Activated CD8-positive, alpha-beta T cell treated with anti-CD3 and anti-CD28 coated beads for 36 hours (primary cell): Measurements from ENCODE around the gene ADGRA3. TPM values are rescaled to one million over a fixed set of nuclear protein-coding genes. Genes with fewer than 3 reads are reported as not detected.

ENCODE experiments used
- ATAC-seq: fragments of 200-7000 bp; cut with Tn5 transposase; one replicate; pipeline ENCODE4 v1.10.0; 2021; ENCODE audit warnings: mild to moderate bottlenecking, moderate library complexity
- CTCF ChIA-PET: fragments of 350-600 bp; sonication (Branson Sonifier 250); formaldehyde crosslinking; loops from one replicate; lab custom pipeline; 2021; ENCODE audit warnings: antibody characterized with exemption; lab: Charles Lee
- POLR2A ChIA-PET: fragments of 350-600 bp; sonication (Branson Sonifier 250); formaldehyde crosslinking; loops from one replicate; lab custom pipeline; 2021; ENCODE audit warnings: antibody characterized with exemption; lab: Charles Lee
- DNase-seq: peaks from one replicate; pipeline ENCODE4 v3.0.0-alpha.2; 2020
- H3K27ac Mint-ChIP-seq: one replicate; pipeline ENCODE4 v1.8.0; 2021; ENCODE audit warnings: mild to moderate bottlenecking, mixed read lengths
- H3K27me3 Mint-ChIP-seq: one replicate; pipeline ENCODE4 v1.8.0; 2021; ENCODE audit warnings: mixed read lengths
- H3K36me3 Mint-ChIP-seq: one replicate; pipeline ENCODE4 v1.8.0; 2021; ENCODE audit warnings: low read depth, mixed read lengths
- H3K4me1 Mint-ChIP-seq: one replicate; pipeline ENCODE4 v1.8.0; 2021; ENCODE audit warnings: low read depth, mixed read lengths
- H3K4me3 Mint-ChIP-seq: one replicate; pipeline ENCODE4 v1.8.0; 2021; ENCODE audit warnings: mild to moderate bottlenecking, moderate library complexity, mixed read lengths
- H3K9me3 Mint-ChIP-seq: one replicate; pipeline ENCODE4 v1.8.0; 2021; ENCODE audit warnings: mixed read lengths
- intact Hi-C: fragments of 100-400 bp; cut with micrococcal nuclease; formaldehyde crosslinking; loops from one replicate; pipeline ENCODE4 v1.10.0; 2022
- total RNA-seq, 2 experiments: library from RNA; stranded (reverse); gene quantifications; one replicate each; pipeline ENCODE4 v1.2.3, GENCODE V29; 2021
- TF ChIP-seq, protein P1 (sequence below): fragments of 200-600 bp; IDR thresholded peaks from one replicate; pipeline ENCODE4 v1.8.0; 2022; ENCODE audit warnings: antibody characterized with exemption, mild to moderate bottlenecking

ADGRA3 gene
- total RNA-seq, 2 experiments from 2014 or later = 12.9 to 13.2 TPM

DNA sequence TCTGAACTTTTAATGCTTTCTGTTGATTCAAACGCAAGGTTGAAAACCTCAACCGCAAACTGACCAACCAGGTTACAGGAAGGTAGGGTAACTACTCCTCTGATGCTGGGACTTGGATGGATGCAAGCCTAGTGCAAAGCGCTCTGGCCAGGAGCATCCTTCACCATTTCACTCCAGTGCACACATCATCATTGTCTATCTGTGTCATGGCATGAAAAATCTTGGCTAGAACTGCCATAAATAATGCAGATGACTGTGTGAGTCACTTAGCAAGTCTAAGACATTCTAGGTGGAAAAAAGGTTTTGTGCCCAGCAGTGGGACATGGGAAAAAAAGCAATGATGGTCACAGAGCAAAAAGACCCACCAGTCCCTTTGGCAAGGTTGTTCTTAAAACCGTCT lies 10.9 kb downstream of the ADGRA3 start:
- H3K27ac Mint-ChIP-seq = no peak overlapping the region
- H3K4me3 Mint-ChIP-seq = no peak overlapping the region
- H3K36me3 Mint-ChIP-seq = peaks cover 3% of the 10 kb centered on the region
- H3K4me1 Mint-ChIP-seq = peaks cover 30% of the 10 kb centered on the region
- H3K27me3 Mint-ChIP-seq = no peaks in the 10 kb centered on the region
- no peak for ATAC-seq
- H3K9me3 Mint-ChIP-seq = no peaks in the 10 kb centered on the region
- POLR2A ChIA-PET = interaction anchor here (2.5 kb wide), 1 partner anchor 11 kb away, joined by 8 read pairs; the partner anchor contains the start of gene ADGRA3
- DNase-seq = no peak
- TF ChIP-seq, protein P1, sequence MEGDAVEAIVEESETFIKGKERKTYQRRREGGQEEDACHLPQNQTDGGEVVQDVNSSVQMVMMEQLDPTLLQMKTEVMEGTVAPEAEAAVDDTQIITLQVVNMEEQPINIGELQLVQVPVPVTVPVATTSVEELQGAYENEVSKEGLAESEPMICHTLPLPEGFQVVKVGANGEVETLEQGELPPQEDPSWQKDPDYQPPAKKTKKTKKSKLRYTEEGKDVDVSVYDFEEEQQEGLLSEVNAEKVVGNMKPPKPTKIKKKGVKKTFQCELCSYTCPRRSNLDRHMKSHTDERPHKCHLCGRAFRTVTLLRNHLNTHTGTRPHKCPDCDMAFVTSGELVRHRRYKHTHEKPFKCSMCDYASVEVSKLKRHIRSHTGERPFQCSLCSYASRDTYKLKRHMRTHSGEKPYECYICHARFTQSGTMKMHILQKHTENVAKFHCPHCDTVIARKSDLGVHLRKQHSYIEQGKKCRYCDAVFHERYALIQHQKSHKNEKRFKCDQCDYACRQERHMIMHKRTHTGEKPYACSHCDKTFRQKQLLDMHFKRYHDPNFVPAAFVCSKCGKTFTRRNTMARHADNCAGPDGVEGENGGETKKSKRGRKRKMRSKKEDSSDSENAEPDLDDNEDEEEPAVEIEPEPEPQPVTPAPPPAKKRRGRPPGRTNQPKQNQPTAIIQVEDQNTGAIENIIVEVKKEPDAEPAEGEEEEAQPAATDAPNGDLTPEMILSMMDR = no peak
- CTCF ChIA-PET = no interaction called here
- intact Hi-C loops = no loop called here

DNA sequence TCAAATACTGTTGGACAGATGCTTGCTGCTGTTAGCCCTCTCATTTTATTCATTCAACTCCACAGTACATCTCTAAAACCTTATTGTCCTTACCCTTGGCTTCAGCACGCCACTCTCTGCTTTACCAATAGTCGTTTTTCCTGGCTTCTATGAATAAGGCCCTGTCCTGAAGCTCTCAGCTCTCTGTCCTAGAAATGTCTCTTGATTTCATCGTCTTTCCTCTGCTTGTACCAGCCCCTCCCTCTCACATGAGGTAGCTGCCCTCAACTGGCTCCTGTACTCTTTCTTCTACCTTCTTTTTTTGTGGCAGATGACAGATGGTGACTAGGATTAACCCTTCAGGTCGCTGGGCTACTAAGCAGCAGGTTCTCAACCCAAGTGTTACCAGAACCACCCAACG lies 11.4 kb downstream of the ADGRA3 start:
- peaks cover 3% of the 10 kb centered on the region for H3K36me3 Mint-ChIP-seq
- POLR2A ChIA-PET = no interaction called here
- TF ChIP-seq, protein P1 = no peak
- no peak overlapping the region for H3K4me3 Mint-ChIP-seq
- CTCF ChIA-PET = no interaction called here
- DNase-seq (no peak), ATAC-seq (no peak)
- intact Hi-C loops = no loop called here
- H3K27ac Mint-ChIP-seq = peak overlapping the region; percentile 43
- H3K4me1 Mint-ChIP-seq = peaks cover 31% of the 10 kb centered on the region
- no peaks in the 10 kb centered on the region for H3K27me3 Mint-ChIP-seq
- no peaks in the 10 kb centered on the region for H3K9me3 Mint-ChIP-seq

DNA sequence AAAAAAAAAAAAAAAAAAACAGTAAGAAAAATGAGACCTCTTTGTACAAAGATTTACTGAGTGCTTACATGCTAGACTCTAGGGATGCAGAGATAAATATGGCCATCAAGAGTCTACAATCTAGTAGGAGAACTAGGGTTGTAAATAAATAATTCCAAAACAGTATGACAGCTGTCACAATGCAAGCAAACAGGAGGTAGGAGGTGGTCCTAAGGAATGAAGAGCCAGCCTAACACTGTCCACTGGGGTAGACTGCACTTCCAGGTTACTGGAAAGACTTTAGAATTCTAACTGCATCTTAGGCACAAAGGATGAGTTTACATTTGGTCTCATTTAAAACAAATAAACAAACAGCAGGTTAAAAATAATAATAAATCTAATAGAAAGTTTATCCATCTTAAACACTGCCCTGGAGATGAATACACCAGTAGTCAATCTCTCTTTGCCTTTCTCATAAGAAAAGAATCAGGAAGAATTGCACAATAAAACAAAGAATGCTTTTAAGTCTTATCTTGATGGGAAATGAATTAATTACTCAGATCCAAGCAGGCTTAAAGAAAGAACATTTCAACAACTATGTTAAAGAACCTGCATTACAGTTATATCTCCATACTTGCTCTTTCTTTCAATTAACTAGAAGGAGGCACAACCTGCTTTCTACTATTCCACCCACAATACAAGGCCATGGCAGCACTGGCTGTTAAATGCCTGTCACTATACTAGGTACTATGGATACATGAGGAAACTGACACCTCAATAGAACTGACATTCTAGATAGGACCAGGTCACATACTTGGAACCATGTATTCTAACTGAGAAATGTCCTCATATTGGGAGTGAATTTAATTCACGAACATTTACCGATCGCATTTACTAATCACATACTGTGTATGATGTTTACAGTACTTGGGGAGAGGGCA lies 12.7 kb downstream of the ADGRA3 start:
- Mint-ChIP-seq H3K27ac (peak overlapping the region; percentile 36), H3K27me3 (no peaks in the 10 kb centered on the region)

DNA sequence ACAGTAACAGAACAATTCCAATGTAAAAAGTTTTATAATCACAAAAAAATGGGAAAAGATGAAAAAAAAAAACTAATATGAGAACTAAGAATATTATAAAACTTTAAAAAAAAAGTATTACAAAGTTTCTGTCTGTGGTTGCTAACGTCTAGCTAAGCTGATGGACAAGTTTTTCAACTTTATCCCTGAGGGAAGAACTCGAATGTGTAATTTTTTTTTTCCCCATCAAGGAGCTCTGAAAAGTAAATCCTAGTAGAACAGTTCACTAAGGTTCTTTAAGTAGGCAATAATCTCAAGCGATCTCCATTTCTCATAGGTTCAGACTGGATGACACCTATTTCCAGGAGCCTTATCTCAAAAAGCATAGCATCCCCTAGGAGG lies 14.2 kb downstream of the ADGRA3 start:
- Mint-ChIP-seq H3K27me3 (no peaks in the 10 kb centered on the region), H3K27ac (no peak overlapping the region), H3K4me1 (peaks cover 27% of the 10 kb centered on the region), H3K4me3 (peak overlapping the region; percentile 48), H3K9me3 (no peaks in the 10 kb centered on the region), H3K36me3 (peaks cover 6% of the 10 kb centered on the region)
- ChIA-PET CTCF (interaction anchor here (0.7 to 1.3 kb wide), 2 partner anchors 87 to 112 kb away, joined by 3 to 4 read pairs; no protein-coding TSS in a partner anchor), POLR2A (interaction anchor here (0.6 to 1.4 kb wide), 2 partner anchors 13 to 19 kb away, joined by 3 to 4 read pairs; no protein-coding TSS in a partner anchor)
- intact Hi-C loops = loop anchor here (2.0 kb wide), 1 partner anchor 13 kb away; no protein-coding TSS in a partner anchor
- TF ChIP-seq, protein P1 = no peak
- ATAC-seq (no peak), DNase-seq (no peak)

More for the DNA sequence above, 12.7 kb downstream of the ADGRA3 start:
- H3K36me3 Mint-ChIP-seq = peaks cover 4% of the 10 kb centered on the region
- ChIA-PET CTCF (no interaction called here), POLR2A (interaction anchor here (1.4 kb wide), 1 partner anchor 12 kb away, joined by 4 read pairs; no protein-coding TSS in a partner anchor)
- ATAC-seq (no peak), DNase-seq (no peak)
- TF ChIP-seq, protein P1 = no peak
- intact Hi-C loops = no loop called here
- H3K4me1 Mint-ChIP-seq = peaks cover 33% of the 10 kb centered on the region
- no peak overlapping the region for H3K4me3 Mint-ChIP-seq
- no peaks in the 10 kb centered on the region for H3K9me3 Mint-ChIP-seq
